ENCODE data around the gene RANBP9. TPM values are rescaled to one million over a fixed set of nuclear protein-coding genes. Genes with fewer than 3 reads are reported as not detected.

Gene RANBP9
- total RNA-seq, 1 experiment from 2014 or later: 44.5 TPM

DNA sequence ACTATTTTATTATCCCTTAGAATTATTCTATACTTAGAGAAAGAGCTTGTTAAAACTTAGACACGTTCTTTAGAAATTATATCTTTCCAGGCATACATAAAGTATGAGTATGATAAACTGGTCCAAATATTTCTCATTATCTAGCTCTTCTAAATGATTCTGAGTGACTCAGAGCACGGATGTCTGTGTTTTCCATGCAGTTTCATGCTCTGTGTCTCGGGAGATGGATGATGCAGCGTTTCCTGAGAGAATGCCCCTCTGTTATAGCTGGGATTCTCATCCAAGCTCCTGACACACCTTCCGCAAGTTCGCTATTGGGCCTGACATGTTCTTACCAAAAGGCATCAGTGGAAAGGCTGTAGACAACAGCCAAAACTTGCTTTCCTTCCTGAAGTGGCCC, 117.9 kb downstream of the RANBP9 start:
- Histone ChIP-seq H3K9me3 (ENCODE audit: control insufficient read depth, insufficient read depth, low read depth, low read length) (no peaks in the 10 kb centered on the region), H3K27me3 (ENCODE audit: control insufficient read depth, insufficient read depth, low read length) (no peaks in the 10 kb centered on the region), H3K27ac (ENCODE audit: low read length) (no peak overlapping the region), H3K36me3 (ENCODE audit: control insufficient read depth, insufficient read depth, low read length) (peaks cover 3% of the 10 kb centered on the region; the same call in 1 of the 2 replicates), H3K4me3 (ENCODE audit: low read depth in 2 of 2, low read length in 2 of 2) (no peak overlapping the region), H3K4me1 (ENCODE audit: control insufficient read depth, insufficient read depth, low read length) (no peaks in the 10 kb centered on the region)
- no TSS peak for BruUV-seq (replicated peaks)
- in situ Hi-C loops (cut with HindIII; ENCODE audit: low pct_unique_long_range_greater_than_20kb, low sequenced_read_pairs): no loop called here
- TF ChIP-seq SIN3A (IDR thresholded peaks at IDR 0.05; ENCODE audit: borderline replicate concordance, insufficient read depth, low read depth, low read length) (no peak), POLR2AphosphoS5 (IDR thresholded peaks at IDR 0.05; ENCODE audit: low read depth, low read length) (no peak), TCF7L2 (IDR thresholded peaks at IDR 0.05; ENCODE audit: low read depth, low read length) (no peak)
- TF ChIP-seq, protein P1, sequence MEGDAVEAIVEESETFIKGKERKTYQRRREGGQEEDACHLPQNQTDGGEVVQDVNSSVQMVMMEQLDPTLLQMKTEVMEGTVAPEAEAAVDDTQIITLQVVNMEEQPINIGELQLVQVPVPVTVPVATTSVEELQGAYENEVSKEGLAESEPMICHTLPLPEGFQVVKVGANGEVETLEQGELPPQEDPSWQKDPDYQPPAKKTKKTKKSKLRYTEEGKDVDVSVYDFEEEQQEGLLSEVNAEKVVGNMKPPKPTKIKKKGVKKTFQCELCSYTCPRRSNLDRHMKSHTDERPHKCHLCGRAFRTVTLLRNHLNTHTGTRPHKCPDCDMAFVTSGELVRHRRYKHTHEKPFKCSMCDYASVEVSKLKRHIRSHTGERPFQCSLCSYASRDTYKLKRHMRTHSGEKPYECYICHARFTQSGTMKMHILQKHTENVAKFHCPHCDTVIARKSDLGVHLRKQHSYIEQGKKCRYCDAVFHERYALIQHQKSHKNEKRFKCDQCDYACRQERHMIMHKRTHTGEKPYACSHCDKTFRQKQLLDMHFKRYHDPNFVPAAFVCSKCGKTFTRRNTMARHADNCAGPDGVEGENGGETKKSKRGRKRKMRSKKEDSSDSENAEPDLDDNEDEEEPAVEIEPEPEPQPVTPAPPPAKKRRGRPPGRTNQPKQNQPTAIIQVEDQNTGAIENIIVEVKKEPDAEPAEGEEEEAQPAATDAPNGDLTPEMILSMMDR (IDR thresholded peaks at IDR 0.05): no peak
- TF ChIP-seq, protein P2, sequence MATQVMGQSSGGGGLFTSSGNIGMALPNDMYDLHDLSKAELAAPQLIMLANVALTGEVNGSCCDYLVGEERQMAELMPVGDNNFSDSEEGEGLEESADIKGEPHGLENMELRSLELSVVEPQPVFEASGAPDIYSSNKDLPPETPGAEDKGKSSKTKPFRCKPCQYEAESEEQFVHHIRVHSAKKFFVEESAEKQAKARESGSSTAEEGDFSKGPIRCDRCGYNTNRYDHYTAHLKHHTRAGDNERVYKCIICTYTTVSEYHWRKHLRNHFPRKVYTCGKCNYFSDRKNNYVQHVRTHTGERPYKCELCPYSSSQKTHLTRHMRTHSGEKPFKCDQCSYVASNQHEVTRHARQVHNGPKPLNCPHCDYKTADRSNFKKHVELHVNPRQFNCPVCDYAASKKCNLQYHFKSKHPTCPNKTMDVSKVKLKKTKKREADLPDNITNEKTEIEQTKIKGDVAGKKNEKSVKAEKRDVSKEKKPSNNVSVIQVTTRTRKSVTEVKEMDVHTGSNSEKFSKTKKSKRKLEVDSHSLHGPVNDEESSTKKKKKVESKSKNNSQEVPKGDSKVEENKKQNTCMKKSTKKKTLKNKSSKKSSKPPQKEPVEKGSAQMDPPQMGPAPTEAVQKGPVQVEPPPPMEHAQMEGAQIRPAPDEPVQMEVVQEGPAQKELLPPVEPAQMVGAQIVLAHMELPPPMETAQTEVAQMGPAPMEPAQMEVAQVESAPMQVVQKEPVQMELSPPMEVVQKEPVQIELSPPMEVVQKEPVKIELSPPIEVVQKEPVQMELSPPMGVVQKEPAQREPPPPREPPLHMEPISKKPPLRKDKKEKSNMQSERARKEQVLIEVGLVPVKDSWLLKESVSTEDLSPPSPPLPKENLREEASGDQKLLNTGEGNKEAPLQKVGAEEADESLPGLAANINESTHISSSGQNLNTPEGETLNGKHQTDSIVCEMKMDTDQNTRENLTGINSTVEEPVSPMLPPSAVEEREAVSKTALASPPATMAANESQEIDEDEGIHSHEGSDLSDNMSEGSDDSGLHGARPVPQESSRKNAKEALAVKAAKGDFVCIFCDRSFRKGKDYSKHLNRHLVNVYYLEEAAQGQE (IDR thresholded peaks at IDR 0.05; ENCODE audit: insufficient read depth in 1 of 2, low read depth in 2 of 2, low read length in 1 of 2): no peak
- ATAC-seq (no peak), DNase-seq (ENCODE audit: low read depth, low spot score) (no peak)
- intact Hi-C loops (cut with micrococcal nuclease; ENCODE audit: unreplicated experiment): no loop called here
- CTCF ChIA-PET: no interaction called here
- POLR2A ChIA-PET: interaction anchor here (0.6 kb wide), 1 partner anchor 25 kb away, joined by 5 read pairs; no protein-coding TSS in a partner anchor

DNA sequence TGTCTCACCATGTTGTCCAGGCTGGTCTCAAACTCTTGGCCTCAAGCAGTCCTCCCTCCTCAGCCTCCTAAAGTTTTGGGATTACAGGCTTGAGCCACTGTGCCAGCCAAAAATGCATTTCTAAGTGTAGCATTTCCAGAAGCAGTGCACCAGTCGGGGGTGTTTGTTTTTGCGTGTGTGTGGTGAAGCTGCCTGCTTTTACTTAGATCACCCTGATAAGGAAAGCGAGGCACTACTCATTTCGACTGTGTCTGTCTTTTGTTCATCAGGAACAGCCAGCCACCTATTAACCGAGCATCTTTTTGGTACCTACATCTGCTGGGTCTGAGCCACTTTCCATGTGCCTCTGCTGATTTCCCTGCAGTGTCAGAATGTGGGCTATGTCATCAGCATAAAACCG, 118.5 kb downstream of the RANBP9 start:
- ATAC-seq (no peak), DNase-seq (ENCODE audit: low read depth, low spot score) (no peak)
- H3K4me3 ChIP-seq (ENCODE audit: low read depth in 2 of 2, low read length in 2 of 2): no peak overlapping the region
- H3K27ac ChIP-seq (ENCODE audit: low read length): no peak overlapping the region
- in situ Hi-C loops (cut with HindIII; ENCODE audit: low pct_unique_long_range_greater_than_20kb, low sequenced_read_pairs) (no loop called here), intact Hi-C loops (cut with micrococcal nuclease; ENCODE audit: unreplicated experiment) (no loop called here)
- POLR2A ChIA-PET: interaction anchor here (0.6 kb wide), 1 partner anchor 25 kb away, joined by 5 read pairs; no protein-coding TSS in a partner anchor
- H3K4me1 ChIP-seq (ENCODE audit: control insufficient read depth, insufficient read depth, low read length): no peaks in the 10 kb centered on the region
- CTCF ChIA-PET: no interaction called here
- TF ChIP-seq, protein P1 (IDR thresholded peaks at IDR 0.05): no peak
- TF ChIP-seq, protein P2 (IDR thresholded peaks at IDR 0.05; ENCODE audit: insufficient read depth in 1 of 2, low read depth in 2 of 2, low read length in 1 of 2): no peak
- TF ChIP-seq SIN3A (IDR thresholded peaks at IDR 0.05; ENCODE audit: borderline replicate concordance, insufficient read depth, low read depth, low read length): no peak
- TF ChIP-seq TCF7L2 (IDR thresholded peaks at IDR 0.05; ENCODE audit: low read depth, low read length): no peak
- TF ChIP-seq POLR2AphosphoS5 (IDR thresholded peaks at IDR 0.05; ENCODE audit: low read depth, low read length): no peak
- peaks cover 3% of the 10 kb centered on the region; the same call in 1 of the 2 replicates for H3K36me3 ChIP-seq (ENCODE audit: control insufficient read depth, insufficient read depth, low read length)
- no peaks in the 10 kb centered on the region for H3K27me3 ChIP-seq (ENCODE audit: control insufficient read depth, insufficient read depth, low read length)
- no TSS peak for BruUV-seq (replicated peaks)
- H3K9me3 ChIP-seq (ENCODE audit: control insufficient read depth, insufficient read depth, low read depth, low read length): no peaks in the 10 kb centered on the region

Data from Panc1 (cell line).